GM23248 (cell line): Measurements from ENCODE around the gene BBIP1.

ENCODE experiments used
- EZH2 ChIP-seq: fragments of 200-600 bp; sonication (generic); IDR thresholded peaks from 2 replicates; pipeline ENCODE4 v1.6.1; 2018; ENCODE audit warnings: antibody characterized with exemption, mild to moderate bottlenecking; ENCODE audit not compliant: insufficient read depth, poor library complexity, severe bottlenecking
- EZH2phosphoT487 ChIP-seq: fragments of 200-600 bp; sonication (generic); IDR thresholded peaks from 2 replicates; pipeline ENCODE4 v1.6.1; 2018; ENCODE audit warnings: antibody characterized with exemption, moderate library complexity, mild to moderate bottlenecking, low read depth; ENCODE audit not compliant: insufficient read depth

- TF ChIP-seq EZH2 (no peak), EZH2phosphoT487 (no peak)
These were observed 18.0 kb downstream of the BBIP1 start for GRCh38 chr10:110900983-110901382.
